Measurements from ENCODE around the gene C1QTNF9B. TPM values are rescaled to one million over a fixed set of nuclear protein-coding genes. Genes with fewer than 3 reads are reported as not detected.

C1QTNF9B gene
- total and polyA plus RNA-seq, 2 experiments from 2014 or later = 0.27 to 0.28 TPM

DNA sequence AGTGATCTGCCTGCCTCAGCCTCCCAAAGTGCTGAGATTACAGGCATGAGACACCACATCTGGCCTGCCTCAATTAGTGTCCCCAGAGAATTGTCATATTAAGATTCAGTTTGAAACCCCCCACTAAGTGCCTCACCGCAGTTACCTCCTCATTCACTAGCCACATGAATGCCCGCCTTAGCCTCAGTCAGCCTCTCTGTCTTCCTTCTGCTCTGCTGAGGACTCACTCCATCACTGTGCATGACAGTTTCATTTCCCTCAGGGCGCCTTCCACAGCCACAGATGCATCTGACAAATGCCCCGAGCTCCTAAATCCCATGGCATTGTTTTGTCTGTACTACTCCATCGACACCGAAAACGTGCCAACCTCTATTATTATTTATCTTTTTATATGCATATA, 31.4 kb downstream of the C1QTNF9B start:
- Histone ChIP-seq H3K79me2 (replicated peaks; ENCODE audit: insufficient read depth) (no peaks in the 10 kb centered on the region), H2AFZ (no peak overlapping the region), H3F3A (replicated peaks; ENCODE audit: low read depth) (no peaks in the 10 kb centered on the region), H3K27me3 (ENCODE audit: insufficient read depth) (no peaks in the 10 kb centered on the region), H3K9me2 (ENCODE audit: insufficient read depth) (no peaks in the 10 kb centered on the region), H3K36me3 (ENCODE audit: insufficient read depth) (no peaks in the 10 kb centered on the region), H3K4me1 (ENCODE audit: insufficient read depth) (no peaks in the 10 kb centered on the region), H3K4me2 (no peak overlapping the region), H4K20me1 (replicated peaks; ENCODE audit: insufficient read depth) (no peaks in the 10 kb centered on the region), H3K4me3 (no peak overlapping the region), H3K27ac (ENCODE audit: low read depth) (no peak overlapping the region)
- no peak for TF ChIP-seq STAT1 (IDR thresholded peaks at IDR 0.05; ENCODE audit: unreplicated experiment)
- no peak for TF ChIP-seq EZH2 (IDR thresholded peaks at IDR 0.05; ENCODE audit: low read depth, unreplicated experiment)
- no peak for TF ChIP-seq POLR2AphosphoS5 (IDR thresholded peaks at IDR 0.05; ENCODE audit: low read depth)
- TF ChIP-seq, protein P1, sequence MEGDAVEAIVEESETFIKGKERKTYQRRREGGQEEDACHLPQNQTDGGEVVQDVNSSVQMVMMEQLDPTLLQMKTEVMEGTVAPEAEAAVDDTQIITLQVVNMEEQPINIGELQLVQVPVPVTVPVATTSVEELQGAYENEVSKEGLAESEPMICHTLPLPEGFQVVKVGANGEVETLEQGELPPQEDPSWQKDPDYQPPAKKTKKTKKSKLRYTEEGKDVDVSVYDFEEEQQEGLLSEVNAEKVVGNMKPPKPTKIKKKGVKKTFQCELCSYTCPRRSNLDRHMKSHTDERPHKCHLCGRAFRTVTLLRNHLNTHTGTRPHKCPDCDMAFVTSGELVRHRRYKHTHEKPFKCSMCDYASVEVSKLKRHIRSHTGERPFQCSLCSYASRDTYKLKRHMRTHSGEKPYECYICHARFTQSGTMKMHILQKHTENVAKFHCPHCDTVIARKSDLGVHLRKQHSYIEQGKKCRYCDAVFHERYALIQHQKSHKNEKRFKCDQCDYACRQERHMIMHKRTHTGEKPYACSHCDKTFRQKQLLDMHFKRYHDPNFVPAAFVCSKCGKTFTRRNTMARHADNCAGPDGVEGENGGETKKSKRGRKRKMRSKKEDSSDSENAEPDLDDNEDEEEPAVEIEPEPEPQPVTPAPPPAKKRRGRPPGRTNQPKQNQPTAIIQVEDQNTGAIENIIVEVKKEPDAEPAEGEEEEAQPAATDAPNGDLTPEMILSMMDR (conservative IDR thresholded peaks at IDR 0.05; ENCODE audit: low read depth in 2 of 2) = no peak
- Mint-ChIP-seq H3K36me3 (ENCODE audit: low read depth) (no peaks in the 10 kb centered on the region), H3K4me1 (no peaks in the 10 kb centered on the region), H3K27me3 (ENCODE audit: insufficient read depth, low read depth, poor library complexity) (no peaks in the 10 kb centered on the region), H3K9me3 (no peaks in the 10 kb centered on the region), H3K27ac (no peak overlapping the region), H3K4me3 (no peak overlapping the region)
- ATAC-seq (no peak), DNase-seq (ENCODE audit: low spot score) (no peak)

DNA sequence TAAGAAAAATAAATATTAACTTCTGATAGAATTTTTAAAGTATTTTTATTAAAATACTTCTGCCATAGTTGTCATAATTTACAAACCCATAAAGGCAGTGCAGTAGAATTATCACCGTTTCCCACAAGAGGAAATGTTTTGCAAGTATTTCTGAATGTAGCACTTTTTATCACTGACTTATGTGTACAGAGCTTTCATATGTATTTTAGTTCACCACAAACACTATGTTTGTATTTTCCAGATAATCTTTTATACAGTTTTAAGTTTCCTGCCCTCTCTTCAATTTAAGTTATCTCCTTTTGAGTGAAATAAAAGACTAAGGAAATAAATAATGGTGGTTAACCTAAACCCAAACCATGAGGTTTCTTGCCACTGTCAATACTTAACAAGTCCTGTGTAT, 32.3 kb downstream of the C1QTNF9B start:
- Histone ChIP-seq H3F3A (replicated peaks; ENCODE audit: low read depth) (no peaks in the 10 kb centered on the region), H3K27me3 (ENCODE audit: insufficient read depth) (no peaks in the 10 kb centered on the region), H3K36me3 (ENCODE audit: insufficient read depth) (no peaks in the 10 kb centered on the region), H3K27ac (ENCODE audit: low read depth) (no peak overlapping the region), H4K20me1 (replicated peaks; ENCODE audit: insufficient read depth) (no peaks in the 10 kb centered on the region), H3K9me2 (ENCODE audit: insufficient read depth) (no peaks in the 10 kb centered on the region), H3K4me1 (ENCODE audit: insufficient read depth) (no peaks in the 10 kb centered on the region), H3K4me3 (no peak overlapping the region), H2AFZ (no peak overlapping the region), H3K4me2 (no peak overlapping the region), H3K79me2 (replicated peaks; ENCODE audit: insufficient read depth) (no peaks in the 10 kb centered on the region)
- Mint-ChIP-seq H3K36me3 (ENCODE audit: low read depth) (no peaks in the 10 kb centered on the region), H3K27ac (no peak overlapping the region), H3K4me1 (no peaks in the 10 kb centered on the region), H3K4me3 (no peak overlapping the region), H3K27me3 (ENCODE audit: insufficient read depth, low read depth, poor library complexity) (no peaks in the 10 kb centered on the region), H3K9me3 (no peaks in the 10 kb centered on the region)
- no peak for ATAC-seq
- no peak for DNase-seq (ENCODE audit: low spot score)
- TF ChIP-seq, protein P2, sequence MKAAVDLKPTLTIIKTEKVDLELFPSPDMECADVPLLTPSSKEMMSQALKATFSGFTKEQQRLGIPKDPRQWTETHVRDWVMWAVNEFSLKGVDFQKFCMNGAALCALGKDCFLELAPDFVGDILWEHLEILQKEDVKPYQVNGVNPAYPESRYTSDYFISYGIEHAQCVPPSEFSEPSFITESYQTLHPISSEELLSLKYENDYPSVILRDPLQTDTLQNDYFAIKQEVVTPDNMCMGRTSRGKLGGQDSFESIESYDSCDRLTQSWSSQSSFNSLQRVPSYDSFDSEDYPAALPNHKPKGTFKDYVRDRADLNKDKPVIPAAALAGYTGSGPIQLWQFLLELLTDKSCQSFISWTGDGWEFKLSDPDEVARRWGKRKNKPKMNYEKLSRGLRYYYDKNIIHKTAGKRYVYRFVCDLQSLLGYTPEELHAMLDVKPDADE (IDR thresholded peaks at IDR 0.05) = no peak
- TF ChIP-seq CREB1 (CRISPR knock-in tag; IDR thresholded peaks at IDR 0.05; ENCODE audit: low read depth) (no peak), NANOG (IDR thresholded peaks at IDR 0.05; ENCODE audit: borderline replicate concordance) (no peak), JUNB (IDR thresholded peaks at IDR 0.05; ENCODE audit: unreplicated experiment) (no peak), POLR2AphosphoS5 (IDR thresholded peaks at IDR 0.05; ENCODE audit: low read depth) (no peak), EZH2 (IDR thresholded peaks at IDR 0.05; ENCODE audit: low read depth, unreplicated experiment) (no peak)
- TF ChIP-seq, protein P1 (conservative IDR thresholded peaks at IDR 0.05; ENCODE audit: low read depth in 2 of 2) = no peak
- TF ChIP-seq, protein P3, sequence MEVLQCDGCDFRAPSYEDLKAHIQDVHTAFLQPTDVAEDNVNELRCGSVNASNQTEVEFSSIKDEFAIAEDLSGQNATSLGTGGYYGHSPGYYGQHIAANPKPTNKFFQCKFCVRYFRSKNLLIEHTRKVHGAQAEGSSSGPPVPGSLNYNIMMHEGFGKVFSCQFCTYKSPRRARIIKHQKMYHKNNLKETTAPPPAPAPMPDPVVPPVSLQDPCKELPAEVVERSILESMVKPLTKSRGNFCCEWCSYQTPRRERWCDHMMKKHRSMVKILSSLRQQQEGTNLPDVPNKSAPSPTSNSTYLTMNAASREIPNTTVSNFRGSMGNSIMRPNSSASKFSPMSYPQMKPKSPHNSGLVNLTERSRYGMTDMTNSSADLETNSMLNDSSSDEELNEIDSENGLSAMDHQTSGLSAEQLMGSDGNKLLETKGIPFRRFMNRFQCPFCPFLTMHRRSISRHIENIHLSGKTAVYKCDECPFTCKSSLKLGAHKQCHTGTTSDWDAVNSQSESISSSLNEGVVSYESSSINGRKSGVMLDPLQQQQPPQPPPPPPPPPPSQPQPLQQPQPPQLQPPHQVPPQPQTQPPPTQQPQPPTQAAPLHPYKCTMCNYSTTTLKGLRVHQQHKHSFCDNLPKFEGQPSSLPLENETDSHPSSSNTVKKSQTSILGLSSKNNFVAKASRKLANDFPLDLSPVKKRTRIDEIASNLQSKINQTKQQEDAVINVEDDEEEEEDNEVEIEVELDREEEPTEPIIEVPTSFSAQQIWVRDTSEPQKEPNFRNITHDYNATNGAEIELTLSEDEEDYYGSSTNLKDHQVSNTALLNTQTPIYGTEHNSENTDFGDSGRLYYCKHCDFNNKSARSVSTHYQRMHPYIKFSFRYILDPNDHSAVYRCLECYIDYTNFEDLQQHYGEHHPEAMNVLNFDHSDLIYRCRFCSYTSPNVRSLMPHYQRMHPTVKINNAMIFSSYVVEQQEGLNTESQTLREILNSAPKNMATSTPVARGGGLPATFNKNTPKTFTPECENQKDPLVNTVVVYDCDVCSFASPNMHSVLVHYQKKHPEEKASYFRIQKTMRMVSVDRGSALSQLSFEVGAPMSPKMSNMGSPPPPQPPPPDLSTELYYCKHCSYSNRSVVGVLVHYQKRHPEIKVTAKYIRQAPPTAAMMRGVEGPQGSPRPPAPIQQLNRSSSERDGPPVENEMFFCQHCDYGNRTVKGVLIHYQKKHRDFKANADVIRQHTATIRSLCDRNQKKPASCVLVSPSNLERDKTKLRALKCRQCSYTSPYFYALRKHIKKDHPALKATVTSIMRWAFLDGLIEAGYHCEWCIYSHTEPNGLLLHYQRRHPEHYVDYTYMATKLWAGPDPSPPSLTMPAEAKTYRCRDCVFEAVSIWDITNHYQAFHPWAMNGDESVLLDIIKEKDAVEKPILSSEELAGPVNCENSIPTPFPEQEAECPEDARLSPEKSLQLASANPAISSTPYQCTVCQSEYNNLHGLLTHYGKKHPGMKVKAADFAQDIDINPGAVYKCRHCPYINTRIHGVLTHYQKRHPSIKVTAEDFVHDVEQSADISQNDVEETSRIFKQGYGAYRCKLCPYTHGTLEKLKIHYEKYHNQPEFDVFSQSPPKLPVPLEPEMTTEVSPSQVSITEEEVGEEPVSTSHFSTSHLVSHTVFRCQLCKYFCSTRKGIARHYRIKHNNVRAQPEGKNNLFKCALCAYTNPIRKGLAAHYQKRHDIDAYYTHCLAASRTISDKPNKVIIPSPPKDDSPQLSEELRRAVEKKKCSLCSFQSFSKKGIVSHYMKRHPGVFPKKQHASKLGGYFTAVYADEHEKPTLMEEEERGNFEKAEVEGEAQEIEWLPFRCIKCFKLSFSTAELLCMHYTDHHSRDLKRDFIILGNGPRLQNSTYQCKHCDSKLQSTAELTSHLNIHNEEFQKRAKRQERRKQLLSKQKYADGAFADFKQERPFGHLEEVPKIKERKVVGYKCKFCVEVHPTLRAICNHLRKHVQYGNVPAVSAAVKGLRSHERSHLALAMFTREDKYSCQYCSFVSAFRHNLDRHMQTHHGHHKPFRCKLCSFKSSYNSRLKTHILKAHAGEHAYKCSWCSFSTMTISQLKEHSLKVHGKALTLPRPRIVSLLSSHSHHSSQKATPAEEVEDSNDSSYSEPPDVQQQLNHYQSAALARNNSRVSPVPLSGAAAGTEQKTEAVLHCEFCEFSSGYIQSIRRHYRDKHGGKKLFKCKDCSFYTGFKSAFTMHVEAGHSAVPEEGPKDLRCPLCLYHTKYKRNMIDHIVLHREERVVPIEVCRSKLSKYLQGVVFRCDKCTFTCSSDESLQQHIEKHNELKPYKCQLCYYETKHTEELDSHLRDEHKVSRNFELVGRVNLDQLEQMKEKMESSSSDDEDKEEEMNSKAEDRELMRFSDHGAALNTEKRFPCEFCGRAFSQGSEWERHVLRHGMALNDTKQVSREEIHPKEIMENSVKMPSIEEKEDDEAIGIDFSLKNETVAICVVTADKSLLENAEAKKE (CRISPR knock-in tag; IDR thresholded peaks at IDR 0.05) = no peak

All from GM23338 (cell line).